Muscle layer of duodenum (tissue), 2 donors: ENCODE measurements around the gene SETD1B.

Experiments used
- H3K27ac ChIP-seq: one replicate; pipeline ENCODE4 v1.7.0; 2013; ENCODE audit warnings: mild to moderate bottlenecking, low read length
- H3K27me3 ChIP-seq: one replicate; pipeline ENCODE4 v1.7.0; 2013; ENCODE audit warnings: low read depth, mild to moderate bottlenecking, control low read depth, low read length
- H3K36me3 ChIP-seq, 2 donors: one replicate each; pipeline ENCODE4 v1.7.0; 2013; ENCODE audit warnings: low read length in 2 of 2, control low read depth in 1 of 2, mild to moderate bottlenecking in 1 of 2; ENCODE audit not compliant: insufficient read depth in 2 of 2, control insufficient read depth in 1 of 2
- H3K4me1 ChIP-seq, 2 donors: one replicate each; pipeline ENCODE4 v1.7.0; 2013; ENCODE audit warnings: low read length in 2 of 2, mild to moderate bottlenecking in 2 of 2, control low read depth in 1 of 2, moderate library complexity in 1 of 2; ENCODE audit not compliant: insufficient read depth in 2 of 2, control insufficient read depth in 1 of 2
- H3K4me3 ChIP-seq, 2 donors: one replicate each; pipeline ENCODE4 v1.7.0; 2013; ENCODE audit warnings: low read length in 2 of 2, low read depth in 1 of 2, mild to moderate bottlenecking in 1 of 2
- H3K9me3 ChIP-seq, 2 donors: one replicate each; pipeline ENCODE4 v1.7.0; 2013; ENCODE audit warnings: low read length in 2 of 2, control low read depth in 1 of 2, mild to moderate bottlenecking in 1 of 2; ENCODE audit not compliant: control insufficient read depth in 1 of 2
- donor health status: healthy.

Gene SETD1B

DNA sequence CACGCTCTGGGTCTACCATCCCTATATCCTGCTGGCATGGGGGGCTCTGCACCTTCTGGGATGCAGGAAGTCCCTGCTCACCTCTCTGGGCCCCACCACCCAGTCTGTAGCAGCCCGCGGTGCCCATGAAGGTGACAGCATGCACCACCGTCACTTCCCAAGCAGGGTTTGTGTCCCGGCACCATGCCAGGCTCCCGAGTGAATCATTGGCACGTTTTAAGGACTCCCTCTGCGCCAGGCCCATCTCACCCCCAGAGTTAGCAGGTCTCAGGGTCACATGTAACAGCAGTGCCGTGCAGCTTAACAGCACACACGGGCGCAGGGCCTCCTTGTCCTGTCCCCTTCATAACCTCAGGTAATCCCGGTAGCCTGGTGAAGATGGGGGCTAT is 19.9 kb downstream of the SETD1B start:
- Histone ChIP-seq H3K36me3 (peaks cover 39 to 79% of the 10 kb centered on the region in 2 donors), H3K9me3 (no peaks in the 10 kb centered on the region), H3K4me3 (no peak overlapping the region), H3K4me1 (no peaks in the 10 kb centered on the region), H3K27me3 (no peaks in the 10 kb centered on the region), H3K27ac (no peak overlapping the region)

DNA sequence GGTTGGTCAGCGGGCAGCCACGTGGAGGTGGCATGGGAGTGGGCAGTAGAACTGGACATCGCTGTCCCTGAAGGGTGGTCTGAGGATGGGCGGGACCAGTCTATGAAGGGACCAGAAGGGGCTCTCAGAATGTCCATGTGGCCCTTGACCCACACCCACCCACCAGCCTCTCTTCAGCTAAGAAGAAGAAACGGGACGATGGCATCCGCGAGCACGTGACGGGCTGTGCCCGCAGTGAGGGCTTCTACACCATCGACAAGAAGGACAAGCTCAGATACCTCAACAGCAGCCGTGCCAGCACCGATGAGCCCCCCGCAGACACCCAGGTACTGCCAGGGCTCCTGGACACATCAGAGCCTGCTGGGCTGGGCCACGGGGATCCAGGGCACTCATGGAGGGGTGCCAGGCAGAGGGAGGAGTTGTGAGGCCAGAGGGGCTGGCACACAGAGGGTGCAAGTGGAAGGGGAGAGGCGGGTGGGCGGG is 21.3 kb downstream of the SETD1B start:
- Histone ChIP-seq H3K36me3 (peaks cover 29 to 78% of the 10 kb centered on the region in 2 donors), H3K4me3 (no peak overlapping the region), H3K27me3 (no peaks in the 10 kb centered on the region), H3K4me1 (peaks cover 0 to 9% of the 10 kb centered on the region in 2 donors), H3K9me3 (no peaks in the 10 kb centered on the region), H3K27ac (no peak overlapping the region)

DNA sequence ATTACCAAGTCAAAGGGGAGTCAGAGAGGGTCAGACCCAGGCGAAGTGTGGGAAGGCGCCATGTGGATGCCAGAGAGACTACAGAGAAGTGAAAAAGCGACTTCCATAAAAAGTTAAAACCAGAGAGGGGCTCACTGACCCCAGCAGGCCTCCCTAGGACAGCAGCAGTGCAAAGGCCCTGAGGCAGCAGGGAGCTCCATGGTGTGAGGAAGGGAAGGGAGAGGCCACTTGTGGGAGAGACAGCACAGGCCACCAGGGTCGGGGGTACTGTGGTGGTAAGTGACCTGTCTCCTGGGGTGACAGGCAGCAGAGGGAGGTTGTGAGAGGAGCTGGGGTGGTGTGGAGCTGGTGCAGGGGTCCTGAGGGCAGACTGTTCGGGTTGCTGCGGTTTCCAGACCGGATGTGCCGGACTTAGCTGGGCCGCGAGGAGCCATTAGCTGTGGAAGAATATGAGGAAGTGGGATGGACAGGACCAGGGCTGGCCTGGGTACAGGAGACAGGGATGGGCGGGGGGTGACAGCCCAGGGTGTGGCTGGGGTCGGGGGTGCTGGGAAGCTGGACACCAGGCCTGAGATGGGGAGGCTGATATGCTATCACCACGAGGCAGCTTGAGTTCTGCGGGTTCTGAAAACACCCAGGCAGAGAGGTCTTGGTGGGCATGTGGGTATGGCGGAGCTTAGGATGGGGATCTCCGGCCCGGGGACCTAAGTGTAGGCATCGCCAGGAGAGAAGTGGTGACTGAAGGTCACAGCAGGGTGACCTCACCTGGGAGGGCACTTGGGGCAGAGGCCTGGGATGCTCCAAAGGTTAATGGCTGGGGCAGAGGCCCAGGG is 22.7 kb downstream of the SETD1B start:
- Histone ChIP-seq H3K9me3 (no peaks in the 10 kb centered on the region), H3K4me1 (peaks cover 0 to 9% of the 10 kb centered on the region in 2 donors), H3K36me3 (peaks cover 35 to 81% of the 10 kb centered on the region in 2 donors), H3K27ac (no peak overlapping the region), H3K27me3 (no peaks in the 10 kb centered on the region), H3K4me3 (no peak overlapping the region)

DNA sequence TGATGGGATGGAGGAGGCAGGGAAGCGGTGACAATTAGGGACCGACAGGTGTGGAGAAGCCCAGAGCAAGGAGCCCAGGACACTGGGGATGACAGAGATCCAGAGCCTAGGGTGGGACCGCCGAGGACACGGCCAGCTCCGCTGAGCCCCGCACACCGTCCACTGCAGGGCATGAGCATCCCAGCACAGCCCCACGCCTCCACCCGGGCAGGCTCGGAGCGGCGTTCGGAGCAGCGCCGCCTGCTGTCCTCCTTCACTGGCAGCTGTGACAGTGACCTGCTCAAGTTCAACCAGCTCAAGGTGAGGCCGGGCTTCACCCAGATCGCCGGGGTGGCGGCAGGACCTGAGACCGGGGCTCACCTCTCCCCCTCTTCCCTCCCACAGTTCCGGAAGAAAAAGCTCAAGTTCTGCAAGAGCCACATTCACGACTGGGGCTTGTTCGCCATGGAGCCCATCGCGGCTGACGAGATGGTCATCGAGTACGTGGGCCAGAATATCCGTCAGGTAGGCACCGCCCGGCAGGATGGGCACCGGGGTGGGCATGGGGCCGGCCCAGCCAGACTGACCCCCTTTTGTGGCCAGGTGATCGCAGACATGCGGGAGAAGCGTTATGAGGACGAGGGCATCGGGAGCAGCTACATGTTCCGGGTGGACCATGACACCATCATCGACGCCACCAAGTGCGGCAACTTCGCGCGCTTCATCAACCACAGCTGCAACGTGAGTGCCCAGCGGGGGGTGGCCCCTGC is 23.7 kb downstream of the SETD1B start:
- Histone ChIP-seq H3K4me3 (no peak overlapping the region), H3K27me3 (no peaks in the 10 kb centered on the region), H3K9me3 (no peaks in the 10 kb centered on the region), H3K4me1 (peaks cover 0 to 9% of the 10 kb centered on the region in 2 donors), H3K27ac (no peak overlapping the region), H3K36me3 (peaks cover 43 to 83% of the 10 kb centered on the region in 2 donors)

DNA sequence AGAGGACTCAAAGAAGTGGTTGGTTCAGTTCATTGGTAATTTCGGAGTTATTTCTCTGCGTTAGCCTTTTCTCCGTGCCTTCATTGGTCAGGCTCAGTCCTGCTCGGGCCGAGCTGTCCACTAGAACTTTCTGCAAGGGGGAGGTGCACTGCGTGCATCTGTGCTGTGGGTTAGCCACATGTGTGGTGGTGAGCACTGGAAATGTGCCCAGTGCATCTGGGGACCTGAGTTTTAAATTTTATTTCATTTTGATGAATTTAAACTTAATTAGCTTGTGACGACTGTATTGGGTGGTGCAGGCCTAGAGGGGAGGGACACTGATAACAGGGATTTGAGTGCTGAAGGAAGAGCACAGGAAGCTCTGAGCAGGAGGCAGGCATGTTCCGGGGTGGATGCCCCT is 24.5 kb downstream of the SETD1B start:
- no peak overlapping the region for H3K4me3 ChIP-seq

DNA sequence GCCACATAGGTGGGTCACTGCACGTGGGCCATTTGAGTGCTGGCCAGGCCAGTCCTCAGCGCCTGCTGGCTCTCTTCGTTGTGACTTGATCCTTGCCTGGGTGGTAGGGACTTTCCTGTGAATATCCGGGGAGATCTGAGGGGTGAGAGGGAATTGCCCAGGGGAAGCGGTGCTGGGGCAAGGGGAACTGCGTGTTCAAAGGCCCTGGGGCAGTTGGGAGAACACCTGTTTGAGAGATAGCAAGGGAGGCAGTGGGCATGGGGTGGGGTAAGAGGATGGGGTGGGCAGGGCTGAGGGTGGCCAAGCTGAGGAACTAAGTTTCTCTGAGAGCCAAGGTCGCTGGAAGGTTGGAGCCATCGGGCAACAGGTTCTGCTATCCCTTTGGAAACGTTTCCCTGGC is 25.0 kb downstream of the SETD1B start:
- Histone ChIP-seq H3K4me3 (no peak overlapping the region), H3K4me1 (peaks cover 0 to 9% of the 10 kb centered on the region in 2 donors), H3K9me3 (no peaks in the 10 kb centered on the region), H3K27me3 (no peaks in the 10 kb centered on the region), H3K36me3 (peaks cover 39 to 71% of the 10 kb centered on the region in 2 donors), H3K27ac (no peak overlapping the region)

More for the DNA sequence above, 24.5 kb downstream of the SETD1B start:
- no peaks in the 10 kb centered on the region for H3K27me3 ChIP-seq
- H3K4me1 ChIP-seq, result peaks cover 0 to 9% of the 10 kb centered on the region in 2 donors
- no peak overlapping the region for H3K27ac ChIP-seq
- H3K36me3 ChIP-seq, result peaks cover 43 to 76% of the 10 kb centered on the region in 2 donors
- H3K9me3 ChIP-seq, result no peaks in the 10 kb centered on the region

DNA sequence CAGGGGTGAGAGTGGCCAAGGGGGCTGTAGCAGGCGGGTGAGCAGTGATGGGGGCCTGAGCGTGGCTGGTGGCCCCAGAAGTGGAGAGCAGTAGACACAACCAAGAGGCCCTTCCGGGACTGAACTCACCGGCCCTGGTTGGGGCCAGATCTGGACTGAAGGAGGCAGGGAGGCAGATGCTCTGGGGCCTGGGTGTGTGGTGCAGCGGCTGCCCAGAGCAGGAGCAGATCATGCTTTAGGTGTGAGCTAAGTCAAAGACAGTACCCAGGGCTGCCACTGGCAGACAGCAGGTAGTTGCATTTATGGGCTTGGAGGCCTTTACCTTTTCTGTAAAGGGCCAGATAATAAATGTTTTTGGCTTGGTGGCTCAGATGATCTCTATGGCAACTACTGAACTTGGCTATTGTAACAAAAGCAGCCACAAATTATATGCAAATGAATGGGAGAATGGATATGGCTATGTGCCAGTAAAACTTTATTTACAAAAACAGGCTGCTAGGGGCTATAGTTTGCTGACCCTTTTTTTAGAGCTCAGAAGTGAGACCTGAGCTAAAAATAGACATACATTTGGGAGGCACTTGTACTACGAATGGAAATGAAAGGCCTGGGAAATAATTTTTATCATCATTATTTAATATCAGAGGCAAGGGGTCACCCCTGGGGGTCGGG is 25.6 kb downstream of the SETD1B start:
- no peak overlapping the region for H3K27ac ChIP-seq

DNA sequence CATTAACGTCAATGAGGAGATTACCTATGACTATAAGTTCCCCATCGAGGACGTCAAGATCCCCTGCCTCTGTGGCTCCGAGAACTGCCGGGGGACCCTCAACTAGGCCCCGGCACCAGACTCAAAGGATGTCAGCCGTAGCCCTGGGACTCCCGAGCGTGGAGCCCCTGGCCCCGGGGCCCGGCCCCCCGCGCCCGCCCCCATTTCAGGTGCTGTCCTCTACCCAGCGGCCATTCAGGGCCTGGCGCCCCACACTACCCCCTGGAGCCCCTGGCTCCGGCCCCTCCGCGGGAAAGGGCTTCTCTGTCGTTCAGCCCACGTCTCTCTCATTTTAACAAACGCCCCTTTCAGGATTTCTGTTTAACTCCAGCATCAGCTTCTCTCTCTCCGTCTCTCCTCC is 26.3 kb downstream of the SETD1B start:
- no peak overlapping the region for H3K27ac ChIP-seq
- H3K4me1 ChIP-seq, result peaks cover 0 to 9% of the 10 kb centered on the region in 2 donors
- H3K27me3 ChIP-seq, result no peaks in the 10 kb centered on the region
- peaks cover 38 to 64% of the 10 kb centered on the region in 2 donors for H3K36me3 ChIP-seq
- H3K4me3 ChIP-seq, result no peak overlapping the region
- H3K9me3 ChIP-seq, result no peaks in the 10 kb centered on the region

More for the DNA sequence above, 25.6 kb downstream of the SETD1B start:
- Histone ChIP-seq H3K27me3 (no peaks in the 10 kb centered on the region), H3K36me3 (peaks cover 38 to 67% of the 10 kb centered on the region in 2 donors), H3K4me1 (peaks cover 0 to 9% of the 10 kb centered on the region in 2 donors), H3K9me3 (no peaks in the 10 kb centered on the region), H3K4me3 (no peak overlapping the region)

DNA sequence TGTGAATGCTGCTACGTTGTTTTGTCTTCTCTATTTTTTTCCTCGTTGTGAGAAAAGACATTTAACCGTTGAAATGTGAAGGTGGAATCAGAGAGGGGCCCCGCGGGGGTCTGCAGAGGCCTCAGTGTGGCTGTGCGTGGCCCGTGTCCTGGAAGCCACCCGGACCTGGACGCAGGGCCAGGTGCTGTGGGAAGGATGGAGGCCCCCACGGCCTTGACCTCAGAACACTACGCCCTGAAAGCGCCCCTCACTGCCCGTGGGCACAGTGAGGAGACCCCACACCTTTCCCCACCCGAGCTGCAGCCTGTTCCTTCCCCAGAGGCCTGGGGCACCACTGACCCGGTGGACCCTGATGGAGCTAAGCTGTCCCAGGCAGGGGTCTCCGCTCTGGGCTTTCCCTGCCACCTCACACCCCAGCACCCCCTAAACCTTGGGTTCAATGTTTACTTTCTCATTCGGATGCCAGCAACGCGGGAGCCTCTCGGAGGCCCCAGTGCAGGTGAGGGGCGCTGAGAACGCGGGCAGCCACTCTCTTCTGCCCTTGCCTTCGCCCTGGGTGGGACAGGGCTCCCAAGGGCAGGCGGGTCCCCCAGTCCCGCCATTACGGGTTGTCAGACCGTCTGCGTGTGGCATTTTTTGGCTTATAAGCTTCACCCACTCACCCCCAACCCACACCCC is 26.9 kb downstream of the SETD1B start:
- Histone ChIP-seq H3K36me3 (peaks cover 38 to 60% of the 10 kb centered on the region in 2 donors), H3K9me3 (no peaks in the 10 kb centered on the region), H3K4me3 (no peak overlapping the region), H3K27me3 (no peaks in the 10 kb centered on the region), H3K4me1 (peaks cover 0 to 9% of the 10 kb centered on the region in 2 donors), H3K27ac (no peak overlapping the region)

DNA sequence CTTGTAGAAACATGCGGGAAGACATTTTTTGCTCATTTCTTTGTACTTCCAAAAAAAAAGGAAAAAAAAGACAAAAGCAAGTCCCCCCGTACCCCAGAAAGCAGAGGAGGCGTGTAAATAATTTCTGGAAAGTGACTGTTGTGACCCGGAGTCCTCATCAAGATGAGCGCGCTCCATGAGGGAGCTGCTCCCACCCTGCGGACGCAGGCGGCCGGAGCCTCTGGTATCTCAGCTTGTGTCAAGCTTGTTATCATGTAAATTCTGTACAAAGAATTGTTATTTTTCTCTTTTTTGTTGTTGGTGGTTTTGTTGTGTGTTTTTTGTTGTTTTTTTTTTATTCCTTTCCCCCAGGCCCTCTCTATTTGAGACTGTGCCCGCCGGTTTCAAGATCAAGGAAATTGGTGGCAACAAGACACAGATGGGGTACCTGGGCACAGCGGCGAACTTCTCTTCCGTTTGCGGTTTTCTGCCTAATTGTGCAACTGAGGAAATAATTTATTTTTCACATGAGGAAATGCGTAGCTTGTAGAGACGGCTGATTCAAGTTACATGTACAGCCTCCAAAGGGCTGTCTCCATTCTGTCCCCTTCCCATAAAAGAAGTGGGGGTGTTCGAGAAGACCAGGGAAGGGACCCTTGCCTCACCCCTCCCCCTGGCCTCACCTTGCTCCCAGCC is 27.9 kb downstream of the SETD1B start:
- Histone ChIP-seq H3K9me3 (no peaks in the 10 kb centered on the region), H3K27me3 (no peaks in the 10 kb centered on the region), H3K27ac (no peak overlapping the region), H3K36me3 (peaks cover 38 to 52% of the 10 kb centered on the region in 2 donors), H3K4me3 (no peak overlapping the region), H3K4me1 (peaks cover 0 to 9% of the 10 kb centered on the region in 2 donors)
